T-helper 1 cell treated with Interleukin-12 subunit alpha and Interleukin-12 subunit beta and Interleukin-4 antibody, amounts not matched to agents 30 ng/mL and 1 ng/mL, for 36 hours (primary cell): ENCODE results near the gene GPT2. TPM values are rescaled to one million over a fixed set of nuclear protein-coding genes. Genes with fewer than 3 reads are reported as not detected.

Experiments
- intact Hi-C: fragments of 100-400 bp; cut with micrococcal nuclease; formaldehyde crosslinking; loops from one replicate; pipeline ENCODE4 v1.15.1; 2024
- total RNA-seq: library from RNA; stranded (reverse); gene quantifications from 2 replicates; pipeline ENCODE4 v1.2.3, GENCODE V29; 2022

The GPT2 gene
- total RNA-seq, 1 donor from 2014 or later, result 7.0 TPM

DNA sequence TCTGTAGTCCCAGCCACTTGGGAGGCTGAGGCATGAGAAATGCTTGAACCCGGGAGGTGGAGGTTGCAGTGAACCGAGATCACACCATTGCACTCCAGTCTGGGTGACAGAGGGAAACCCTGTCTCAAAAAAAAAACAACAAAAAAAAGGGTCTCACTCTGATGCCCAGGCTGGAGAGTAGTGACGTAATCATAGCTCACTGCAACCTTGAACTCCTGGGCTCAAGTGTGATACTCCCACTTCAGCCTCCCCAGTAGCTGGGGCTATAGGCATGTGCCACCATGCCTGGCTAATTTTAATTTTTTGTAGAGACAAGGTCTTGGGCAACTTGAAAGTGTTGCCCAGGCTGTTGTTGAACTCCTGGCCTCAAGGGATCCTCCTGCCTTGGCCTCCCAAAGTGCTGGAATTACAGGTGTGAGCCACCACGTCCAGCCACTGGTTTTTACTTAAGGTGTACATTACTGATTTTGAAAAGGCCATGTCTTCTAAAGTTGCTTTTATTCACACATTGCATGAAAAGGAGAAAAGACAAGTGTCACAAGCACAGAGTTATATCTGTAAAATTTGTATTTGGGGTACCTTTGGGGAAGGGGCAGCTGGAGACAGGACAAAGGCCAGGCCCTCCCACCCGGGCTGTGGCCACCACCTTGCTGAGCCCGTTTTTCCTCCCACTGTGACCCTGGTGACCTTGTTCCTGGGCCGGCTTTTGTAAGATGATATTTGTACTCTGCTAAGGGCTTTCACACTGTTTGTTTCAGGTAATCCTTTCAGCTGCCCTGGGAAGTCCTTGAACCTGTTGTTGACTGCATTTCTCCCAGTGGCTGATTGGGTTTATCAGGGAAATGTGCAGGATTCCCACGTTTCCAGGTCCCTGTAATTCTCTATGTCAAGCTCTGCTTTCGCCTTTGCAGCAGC, 11.5 kb downstream of the GPT2 start:
- intact Hi-C loops, result no loop called here

GRCh38 chr16:46896314-46896968, 12.3 kb downstream of the GPT2 start:
- intact Hi-C loops, result no loop called here

DNA sequence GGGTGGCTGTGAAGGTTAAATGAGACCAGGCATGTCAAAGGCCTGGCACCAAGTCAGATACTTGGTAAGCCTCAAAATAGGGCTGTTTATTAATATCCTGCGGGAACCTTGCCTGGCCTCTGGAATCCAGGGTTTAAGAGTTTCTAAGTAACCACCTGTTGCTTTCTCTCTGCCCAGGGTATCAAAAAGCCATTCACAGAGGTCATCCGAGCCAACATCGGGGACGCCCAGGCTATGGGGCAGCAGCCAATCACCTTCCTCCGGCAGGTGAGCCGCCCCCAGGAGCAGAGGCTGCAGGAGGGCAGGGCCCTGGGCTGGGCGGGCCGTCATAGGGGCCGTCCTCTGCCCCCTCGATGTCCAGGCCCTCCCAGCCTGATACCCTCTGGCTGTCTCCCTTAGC, 13.3 kb downstream of the GPT2 start:
- intact Hi-C loops, result no loop called here

- intact Hi-C loops, result no loop called here
These were observed 13.8 kb downstream of the GPT2 start for GRCh38 chr16:46898006-46898405.

DNA sequence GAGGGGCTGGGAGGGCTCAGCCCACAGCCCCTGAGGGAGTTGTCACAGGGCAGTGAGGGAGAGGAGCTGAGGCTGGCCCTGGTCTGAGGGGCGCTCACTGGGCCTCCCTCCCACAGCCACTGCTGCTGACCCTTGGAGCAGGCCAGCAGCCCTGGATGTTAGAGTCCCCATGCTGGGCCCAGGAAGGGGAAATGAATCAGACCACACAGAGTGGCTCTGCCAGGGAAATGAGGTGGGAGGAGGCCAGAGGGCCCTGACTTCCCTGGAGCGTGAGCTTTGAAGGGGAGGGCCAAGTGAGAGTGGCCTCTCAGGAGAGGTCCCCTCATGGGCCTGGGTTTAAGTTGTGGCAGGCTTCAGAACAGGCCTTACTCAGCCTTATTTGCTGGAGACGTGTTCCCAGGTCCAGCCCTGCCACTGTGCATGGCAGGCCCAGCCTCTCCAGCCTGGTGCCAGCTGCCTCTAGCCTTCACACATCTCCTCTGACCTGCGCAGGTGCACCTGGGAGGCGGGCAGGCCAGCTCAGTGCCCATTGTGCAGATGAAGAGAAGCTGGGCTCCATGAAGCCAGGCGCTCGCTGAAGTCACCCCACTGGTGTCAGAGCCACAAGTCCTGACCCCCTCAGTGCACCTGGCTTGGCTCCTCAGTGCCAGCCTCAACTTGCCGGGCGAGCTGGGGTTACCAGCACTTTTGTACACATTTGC, 15.4 kb downstream of the GPT2 start:
- intact Hi-C loops, result no loop called here

DNA sequence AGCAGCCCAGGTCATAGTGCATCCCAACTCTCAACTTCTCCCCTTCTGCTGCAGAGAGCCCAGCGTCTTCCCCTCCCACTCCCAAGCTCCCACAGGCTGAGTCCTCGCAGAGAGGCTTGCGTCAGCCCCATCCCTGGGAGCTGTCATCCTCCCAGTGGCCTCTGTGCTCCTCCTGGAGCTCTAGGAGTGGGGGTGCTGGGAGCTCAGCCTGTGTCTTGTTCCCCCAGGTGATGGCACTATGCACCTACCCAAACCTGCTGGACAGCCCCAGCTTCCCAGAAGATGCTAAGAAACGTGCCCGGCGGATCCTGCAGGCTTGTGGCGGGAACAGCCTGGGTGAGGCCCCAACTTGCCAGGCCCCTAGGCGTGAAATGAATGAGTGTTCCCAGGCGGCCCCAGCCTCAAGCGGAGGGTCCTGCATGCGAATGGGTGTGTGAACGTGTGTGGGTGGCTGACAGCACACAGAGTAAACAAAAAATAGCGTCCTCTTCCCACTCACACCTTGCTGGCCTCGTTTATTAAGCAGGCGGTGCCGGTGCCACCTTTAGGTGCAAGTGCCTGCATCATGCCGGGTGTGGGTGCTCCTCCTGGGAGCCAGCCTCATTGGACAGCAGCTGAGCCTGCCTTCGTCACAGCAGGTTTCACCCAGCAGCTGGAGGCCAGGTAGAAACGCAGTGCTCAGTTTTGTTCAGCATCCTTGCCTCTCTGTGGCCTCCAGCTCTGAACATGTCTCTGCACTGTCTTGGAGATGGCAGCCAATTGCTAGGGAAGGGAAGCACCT, 16.5 kb downstream of the GPT2 start:
- intact Hi-C loops, result no loop called here

DNA sequence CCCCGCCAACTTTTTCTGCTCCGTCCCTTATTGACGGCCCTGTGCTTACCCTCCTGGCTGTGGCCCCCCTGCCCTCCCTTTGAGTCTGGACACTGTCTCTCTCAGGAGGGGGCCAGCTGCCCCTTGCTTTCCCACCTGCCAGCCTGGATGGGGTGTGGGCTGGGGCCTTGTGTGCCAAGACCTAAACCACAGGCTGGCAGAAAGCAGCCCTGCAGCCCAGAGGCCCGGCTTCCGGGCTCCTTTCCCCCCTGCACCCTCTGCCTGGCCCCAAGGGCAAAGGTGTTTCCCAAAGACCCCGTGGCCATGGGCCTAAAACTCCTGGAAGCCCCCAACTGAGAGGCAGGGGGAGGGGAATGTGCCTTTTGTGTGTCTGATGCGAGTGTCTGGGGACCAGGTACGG, 17.5 kb downstream of the GPT2 start:
- intact Hi-C loops, result no loop called here

DNA sequence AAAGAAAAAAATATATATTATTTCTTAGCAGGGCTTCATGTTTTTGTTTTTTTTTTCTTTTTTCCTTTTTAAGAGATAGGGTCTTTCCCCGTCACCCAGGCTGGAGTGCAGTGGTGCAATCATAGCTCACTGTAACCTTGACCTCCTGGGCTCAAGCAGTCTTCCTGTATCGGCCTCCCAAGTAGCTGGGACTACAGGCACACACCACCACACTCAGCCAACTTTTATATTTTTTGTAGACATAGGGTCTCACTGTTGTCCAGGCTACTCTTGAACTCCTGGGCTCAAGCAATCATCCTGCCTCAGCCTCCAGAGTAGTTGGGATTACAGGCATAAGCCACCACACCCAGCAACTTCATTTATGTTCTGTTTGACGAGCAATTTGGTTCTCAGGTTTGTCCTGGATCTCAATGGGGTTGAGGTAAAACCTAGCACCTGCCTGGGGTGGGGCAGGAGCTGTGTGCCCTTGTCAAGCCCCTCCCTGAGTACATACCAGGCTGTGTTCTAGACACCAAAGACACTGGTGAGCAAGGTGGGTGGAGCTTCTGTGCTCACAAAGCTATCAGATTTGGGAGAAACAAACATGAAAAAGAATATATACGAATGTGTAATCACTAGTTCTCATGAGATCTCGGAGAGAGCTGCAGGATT, 19.2 kb downstream of the GPT2 start:
- intact Hi-C loops, result no loop called here

DNA sequence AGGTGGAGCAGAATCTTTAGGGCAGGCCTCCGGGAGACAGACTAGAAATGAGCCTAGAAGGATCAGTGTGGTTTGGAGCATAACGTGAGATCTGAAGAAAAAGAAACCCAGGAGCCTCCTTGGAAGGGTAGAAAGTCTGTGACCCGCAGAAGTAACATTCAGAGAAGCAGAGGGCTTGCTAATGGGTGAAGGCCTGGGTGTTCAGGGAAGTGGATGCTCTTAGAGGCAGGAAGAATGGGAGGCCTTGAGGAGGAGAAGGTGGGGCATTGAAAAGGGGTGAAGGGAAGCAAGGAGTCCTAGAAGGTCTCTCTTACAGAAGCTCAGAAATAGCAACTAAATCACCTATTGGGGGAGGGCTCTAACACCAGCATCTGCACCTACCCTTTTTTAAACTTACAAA, 20.3 kb downstream of the GPT2 start:
- intact Hi-C loops, result no loop called here

GRCh38 chr16:46906360-46907060, 22.3 kb downstream of the GPT2 start:
- intact Hi-C loops, result no loop called here

DNA sequence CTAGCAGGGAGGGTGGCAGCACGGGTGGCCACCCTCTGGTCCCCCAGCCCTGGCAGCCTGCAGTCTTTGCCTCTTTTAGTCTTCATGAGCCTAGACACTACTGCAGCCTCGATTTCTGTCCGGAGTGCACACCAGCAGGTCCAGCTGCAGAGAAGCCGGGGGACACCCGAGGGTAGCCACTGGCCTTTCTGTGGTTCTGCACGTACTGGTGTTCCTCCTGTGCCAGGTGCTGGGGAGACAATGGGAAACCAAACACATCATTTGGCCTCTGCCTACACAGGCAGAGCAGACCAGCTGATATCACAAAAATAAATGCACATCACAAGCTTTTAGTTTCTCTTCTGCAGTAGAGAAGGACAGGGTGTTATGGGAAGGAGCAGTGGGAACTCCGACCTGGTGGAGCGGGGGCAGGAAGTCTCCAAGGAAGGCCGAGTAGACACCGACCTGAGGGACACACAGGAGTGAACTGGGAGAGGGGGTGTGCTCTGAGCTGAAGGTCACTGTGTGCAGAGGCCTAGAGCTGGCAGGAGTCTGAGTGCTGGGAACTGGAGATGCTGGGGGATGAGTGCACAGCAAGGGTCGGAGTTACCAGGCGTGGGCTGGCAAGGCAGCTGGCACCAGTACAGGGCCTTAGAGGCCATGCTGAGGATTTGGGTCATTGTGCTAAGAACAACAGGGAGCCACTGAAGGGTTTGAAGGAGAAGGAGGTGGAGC, 23.1 kb downstream of the GPT2 start:
- intact Hi-C loops, result no loop called here

GRCh38 chr16:46908540-46909372, 24.6 kb downstream of the GPT2 start:
- intact Hi-C loops, result loop anchor here (1.0 to 2.0 kb wide), 5 partner anchors 24 to 235 kb away; partner anchors contain the start of genes C16orf87 and GPT2

DNA sequence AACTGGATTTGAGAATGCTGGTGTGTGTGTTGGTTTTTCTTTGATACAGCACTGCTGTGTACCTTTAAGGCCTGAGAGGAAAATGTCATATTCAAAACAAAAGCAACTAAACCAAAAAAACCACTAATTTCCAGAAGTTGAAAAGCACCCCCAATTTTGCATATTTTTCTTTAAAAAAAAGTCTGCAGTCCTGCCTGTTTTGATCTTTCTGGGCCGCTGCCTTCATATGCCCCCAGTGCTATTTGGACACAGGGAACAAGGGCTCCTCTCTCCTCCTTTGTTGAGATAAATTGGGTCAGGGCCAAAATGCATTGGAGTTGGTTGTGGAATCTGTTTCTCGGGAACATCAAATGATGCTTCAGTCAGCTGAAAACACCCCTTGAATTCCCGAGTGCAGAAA, 26.9 kb downstream of the GPT2 start:
- intact Hi-C loops, result no loop called here

DNA sequence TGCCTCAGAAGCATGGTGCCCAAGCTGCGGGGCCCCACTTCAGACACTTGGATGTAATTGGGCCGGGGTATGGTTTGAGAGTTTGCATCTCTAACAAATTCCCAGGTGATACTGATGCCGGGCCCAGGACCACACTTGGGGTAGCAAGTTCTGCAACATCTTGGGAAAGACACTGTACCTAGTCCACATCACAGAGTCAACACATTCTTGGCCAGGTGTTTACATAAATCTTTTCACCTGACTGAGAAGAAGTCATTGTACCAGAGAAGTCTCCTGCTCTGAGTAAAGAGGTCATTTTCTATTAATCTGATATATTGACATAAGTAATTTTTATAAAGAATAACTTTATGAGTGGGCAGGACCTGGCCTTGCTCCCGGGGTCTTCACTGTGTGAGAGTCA, 27.5 kb downstream of the GPT2 start:
- intact Hi-C loops, result no loop called here

- intact Hi-C loops, result no loop called here
These were observed 30.5 kb downstream of the GPT2 start for GRCh38 chr16:46914556-46915201.

DNA sequence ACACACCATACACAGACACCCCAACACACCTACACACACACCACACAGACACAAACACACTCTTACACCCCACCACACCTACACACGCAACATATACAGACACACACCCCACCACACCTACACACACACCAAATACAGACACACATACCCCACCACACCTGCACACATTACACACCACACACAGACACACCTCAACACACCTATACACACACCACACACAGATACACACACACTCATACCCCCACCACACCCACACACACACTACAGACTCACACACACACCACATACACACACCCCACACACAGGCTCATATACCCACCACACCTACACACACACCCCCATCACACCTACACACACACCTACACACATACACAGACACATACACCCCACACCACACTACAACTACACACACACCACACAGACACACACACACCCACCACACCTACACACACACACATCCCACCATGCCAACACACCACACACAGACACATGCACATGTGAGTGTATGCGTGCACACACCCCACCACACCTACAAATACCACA, 31.4 kb downstream of the GPT2 start:
- intact Hi-C loops, result no loop called here

DNA sequence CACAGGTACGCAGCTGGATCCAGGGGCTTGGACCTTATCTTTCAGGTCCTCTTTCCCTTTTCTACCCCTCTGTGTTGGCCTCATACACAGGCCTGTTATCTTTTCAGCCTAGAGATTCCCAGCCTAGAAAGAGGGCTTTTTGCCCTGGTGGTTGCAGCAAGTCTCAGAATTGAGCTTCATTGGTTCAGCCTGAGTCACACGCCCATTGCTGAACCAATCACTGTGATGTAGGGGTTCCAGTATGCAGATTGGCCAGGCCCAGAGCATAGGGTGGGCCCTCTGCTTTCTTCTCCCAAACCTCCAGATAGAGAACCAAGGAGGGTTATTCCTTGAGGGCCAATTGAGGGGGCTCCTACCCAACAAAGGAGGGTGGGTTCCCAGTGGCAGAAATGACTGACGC, 32.8 kb downstream of the GPT2 start:
- intact Hi-C loops, result no loop called here

- intact Hi-C loops, result no loop called here
These were observed 34.2 kb downstream of the GPT2 start for GRCh38 chr16:46918400-46918799.
